Measurements from ENCODE around the gene ARRDC1. TPM values are rescaled to one million over a fixed set of nuclear protein-coding genes. Genes with fewer than 3 reads are reported as not detected.

ARRDC1 gene
- total RNA-seq, 6 experiments from 2014 or later: 15.9 to 18.2 (median 17.1) TPM

DNA sequence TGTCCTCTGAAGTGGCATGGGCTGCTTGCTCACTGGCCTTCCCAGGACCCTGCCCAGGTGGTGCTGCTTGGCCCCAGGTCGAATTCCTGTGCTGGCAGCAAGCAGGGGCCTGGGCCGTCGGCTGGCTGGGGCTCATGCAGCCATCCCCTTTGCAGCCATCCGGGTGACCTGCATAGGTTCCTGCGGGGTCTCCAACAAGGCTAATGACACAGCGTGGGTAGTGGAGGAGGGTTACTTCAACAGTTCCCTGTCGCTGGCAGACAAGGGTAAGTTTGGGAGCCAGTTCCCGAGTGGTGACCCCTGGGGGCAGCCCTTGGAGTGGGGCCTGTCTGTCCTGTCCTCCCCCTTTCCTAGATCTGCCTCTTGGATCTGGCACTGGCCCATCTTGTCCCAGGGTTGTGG is 7.3 kb downstream of the ARRDC1 start:
- Mint-ChIP-seq H3K4me1 (ENCODE audit: low read depth) (peaks cover 33% of the 10 kb centered on the region), H3K27ac (peak overlapping the region; percentile 93), H3K4me3 (peak overlapping the region; percentile 13; the same call in 1 of the 2 replicates), H3K9me3 (no peaks in the 10 kb centered on the region), H3K36me3 (ENCODE audit: low read depth) (peaks cover 9% of the 10 kb centered on the region), H3K27me3 (ENCODE audit: insufficient read depth) (peaks cover 5% of the 10 kb centered on the region)
- DNase-seq: no peak
- TF ChIP-seq, protein P1, sequence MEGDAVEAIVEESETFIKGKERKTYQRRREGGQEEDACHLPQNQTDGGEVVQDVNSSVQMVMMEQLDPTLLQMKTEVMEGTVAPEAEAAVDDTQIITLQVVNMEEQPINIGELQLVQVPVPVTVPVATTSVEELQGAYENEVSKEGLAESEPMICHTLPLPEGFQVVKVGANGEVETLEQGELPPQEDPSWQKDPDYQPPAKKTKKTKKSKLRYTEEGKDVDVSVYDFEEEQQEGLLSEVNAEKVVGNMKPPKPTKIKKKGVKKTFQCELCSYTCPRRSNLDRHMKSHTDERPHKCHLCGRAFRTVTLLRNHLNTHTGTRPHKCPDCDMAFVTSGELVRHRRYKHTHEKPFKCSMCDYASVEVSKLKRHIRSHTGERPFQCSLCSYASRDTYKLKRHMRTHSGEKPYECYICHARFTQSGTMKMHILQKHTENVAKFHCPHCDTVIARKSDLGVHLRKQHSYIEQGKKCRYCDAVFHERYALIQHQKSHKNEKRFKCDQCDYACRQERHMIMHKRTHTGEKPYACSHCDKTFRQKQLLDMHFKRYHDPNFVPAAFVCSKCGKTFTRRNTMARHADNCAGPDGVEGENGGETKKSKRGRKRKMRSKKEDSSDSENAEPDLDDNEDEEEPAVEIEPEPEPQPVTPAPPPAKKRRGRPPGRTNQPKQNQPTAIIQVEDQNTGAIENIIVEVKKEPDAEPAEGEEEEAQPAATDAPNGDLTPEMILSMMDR (IDR thresholded peaks at IDR 0.05): no peak

DNA sequence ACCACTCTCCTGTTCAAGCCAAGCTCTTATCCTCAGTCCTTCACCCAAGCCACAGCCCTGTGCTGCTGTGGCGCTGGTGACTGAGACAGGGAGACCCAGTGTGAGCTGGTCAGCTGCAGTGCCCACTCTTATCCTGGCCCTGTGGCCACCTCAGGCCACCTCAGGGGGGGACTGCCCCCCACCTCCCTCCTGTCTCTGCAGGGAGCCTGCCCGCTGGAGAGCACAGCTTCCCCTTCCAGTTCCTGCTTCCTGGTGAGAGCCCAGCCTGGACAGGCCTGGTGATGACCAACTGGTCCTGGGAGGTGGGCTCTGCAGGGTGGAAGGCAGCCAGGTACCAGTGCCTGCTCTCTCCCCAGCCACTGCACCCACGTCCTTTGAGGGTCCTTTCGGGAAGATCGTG is 7.8 kb downstream of the ARRDC1 start:
- H3K9me3 Mint-ChIP-seq: no peaks in the 10 kb centered on the region
- peaks cover 36% of the 10 kb centered on the region for H3K4me1 Mint-ChIP-seq (ENCODE audit: low read depth)
- DNase-seq: no peak
- H3K4me3 Mint-ChIP-seq: peak overlapping the region; percentile 13; the same call in 1 of the 2 replicates
- TF ChIP-seq, protein P1 (IDR thresholded peaks at IDR 0.05): no peak
- peak overlapping the region; percentile 93 for H3K27ac Mint-ChIP-seq
- peaks cover 5% of the 10 kb centered on the region for H3K27me3 Mint-ChIP-seq (ENCODE audit: insufficient read depth)
- peaks cover 12% of the 10 kb centered on the region for H3K36me3 Mint-ChIP-seq (ENCODE audit: low read depth)

DNA sequence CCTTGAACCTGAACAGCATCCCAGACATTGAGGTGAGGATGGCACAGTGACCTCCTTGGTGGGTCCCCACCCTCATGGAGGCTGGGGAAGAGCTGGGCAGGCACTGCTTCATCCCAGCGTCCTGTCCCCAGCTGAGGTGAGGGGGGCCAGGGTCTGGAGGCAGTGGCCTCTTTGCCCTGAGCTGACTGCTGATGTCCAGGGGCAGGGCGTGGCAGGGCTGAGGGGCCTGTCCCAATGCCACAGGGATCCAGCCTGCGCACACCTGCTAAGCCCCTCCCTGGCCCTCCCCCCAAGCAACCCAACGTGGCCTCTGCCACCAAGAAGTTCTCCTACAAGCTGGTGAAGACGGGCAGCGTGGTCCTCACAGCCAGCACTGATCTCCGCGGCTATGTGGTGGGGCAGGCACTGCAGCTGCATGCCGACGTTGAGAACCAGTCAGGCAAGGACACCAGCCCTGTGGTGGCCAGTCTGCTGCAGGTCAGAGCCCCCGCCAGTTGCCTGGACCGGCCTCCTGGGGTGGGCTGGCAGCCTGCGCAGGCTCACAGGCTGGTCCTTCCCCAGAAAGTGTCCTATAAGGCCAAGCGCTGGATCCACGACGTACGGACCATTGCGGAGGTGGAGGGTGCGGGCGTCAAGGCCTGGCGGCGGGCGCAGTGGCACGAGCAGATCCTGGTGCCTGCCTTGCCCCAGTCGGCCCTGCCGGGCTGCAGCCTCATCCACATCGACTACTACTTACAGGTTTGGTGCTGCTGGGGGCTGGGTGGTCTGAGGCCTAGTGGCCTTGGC is 8.4 kb downstream of the ARRDC1 start:
- DNase-seq: no peak
- Mint-ChIP-seq H3K4me1 (ENCODE audit: low read depth) (peaks cover 36% of the 10 kb centered on the region), H3K9me3 (no peaks in the 10 kb centered on the region), H3K27ac (peak overlapping the region; percentile 93), H3K4me3 (no peak overlapping the region), H3K36me3 (ENCODE audit: low read depth) (peaks cover 12% of the 10 kb centered on the region), H3K27me3 (ENCODE audit: insufficient read depth) (peaks cover 5% of the 10 kb centered on the region)
- TF ChIP-seq, protein P1 (IDR thresholded peaks at IDR 0.05): no peak

DNA sequence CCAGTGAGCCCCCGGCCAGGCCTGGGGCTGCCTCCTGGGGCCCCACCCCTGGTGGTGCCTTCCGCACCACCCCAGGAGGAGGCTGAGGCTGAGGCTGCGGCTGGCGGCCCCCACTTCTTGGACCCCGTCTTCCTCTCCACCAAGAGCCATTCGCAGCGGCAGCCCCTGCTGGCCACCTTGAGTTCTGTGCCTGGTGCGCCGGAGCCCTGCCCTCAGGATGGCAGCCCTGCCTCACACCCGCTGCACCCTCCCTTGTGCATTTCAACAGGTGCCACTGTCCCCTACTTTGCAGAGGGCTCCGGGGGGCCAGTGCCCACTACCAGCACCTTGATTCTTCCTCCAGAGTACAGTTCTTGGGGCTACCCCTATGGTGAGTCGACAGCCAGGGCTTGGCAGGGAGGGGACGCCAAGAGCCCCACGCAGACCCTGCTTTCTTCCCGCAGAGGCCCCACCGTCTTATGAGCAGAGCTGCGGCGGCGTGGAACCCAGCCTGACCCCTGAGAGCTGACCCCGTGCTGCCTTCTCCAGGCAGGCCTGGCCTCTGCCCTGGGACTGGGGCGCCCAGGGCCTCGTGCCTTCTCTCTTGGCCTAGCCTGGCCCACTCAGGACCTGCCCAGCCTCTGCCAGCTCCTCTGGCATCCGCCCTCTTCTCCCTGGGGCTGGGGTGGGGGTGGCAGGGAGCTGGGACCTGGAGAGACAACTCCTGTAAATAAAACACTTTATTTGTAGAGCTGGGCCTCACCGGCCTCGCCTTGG is 9.3 kb downstream of the ARRDC1 start:
- H3K9me3 Mint-ChIP-seq: no peaks in the 10 kb centered on the region
- H3K36me3 Mint-ChIP-seq (ENCODE audit: low read depth): peaks cover 12% of the 10 kb centered on the region
- TF ChIP-seq, protein P1 (IDR thresholded peaks at IDR 0.05): peak; percentile 46
- H3K27ac Mint-ChIP-seq: no peak overlapping the region
- H3K4me3 Mint-ChIP-seq: no peak overlapping the region
- peaks cover 40% of the 10 kb centered on the region for H3K4me1 Mint-ChIP-seq (ENCODE audit: low read depth)
- no peak for DNase-seq
- H3K27me3 Mint-ChIP-seq (ENCODE audit: insufficient read depth): peaks cover 9% of the 10 kb centered on the region

DNA sequence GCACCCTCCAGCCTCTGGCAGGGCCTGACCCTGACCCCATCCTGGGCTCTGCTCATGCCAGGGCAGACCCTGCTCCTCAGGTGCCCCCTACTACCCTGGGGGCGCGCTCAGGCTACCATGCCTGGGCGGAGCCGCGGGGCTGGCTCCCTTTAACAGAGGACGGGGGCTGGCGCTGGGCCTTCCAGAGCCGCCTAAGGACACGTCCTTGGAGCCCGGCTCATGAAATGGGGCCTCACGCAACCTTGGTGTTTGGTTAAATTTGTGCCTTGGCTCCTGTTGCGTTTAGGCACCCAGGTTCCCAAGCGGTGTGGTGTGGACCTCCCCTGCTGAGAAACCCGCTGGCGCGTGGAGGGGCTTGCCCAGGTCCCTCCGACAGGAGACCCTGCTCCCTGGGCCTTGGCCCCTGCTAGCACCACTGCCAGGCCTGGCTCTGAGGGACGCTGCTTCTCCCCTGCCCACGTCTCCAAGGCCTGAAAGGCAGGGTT is 9.9 kb downstream of the ARRDC1 start:
- no peak overlapping the region for H3K4me3 Mint-ChIP-seq
- H3K27ac Mint-ChIP-seq: no peak overlapping the region
- H3K27me3 Mint-ChIP-seq (ENCODE audit: insufficient read depth): peaks cover 9% of the 10 kb centered on the region
- no peaks in the 10 kb centered on the region for H3K9me3 Mint-ChIP-seq
- DNase-seq: no peak
- peaks cover 46% of the 10 kb centered on the region for H3K4me1 Mint-ChIP-seq (ENCODE audit: low read depth)
- TF ChIP-seq, protein P1 (IDR thresholded peaks at IDR 0.05): no peak
- H3K36me3 Mint-ChIP-seq (ENCODE audit: low read depth): peaks cover 12% of the 10 kb centered on the region

Data from HFFc6 (cell line).